Muscle layer of colon (tissue), 2 donors: ENCODE results near the gene MVK.

Source experiments
- H3K27ac ChIP-seq: one replicate; pipeline ENCODE4 v1.7.0; 2013; ENCODE audit warnings: low read depth, mild to moderate bottlenecking, low read length, moderate library complexity
- H3K27me3 ChIP-seq, 2 donors: one replicate each; pipeline ENCODE4 v1.7.0; 2013; ENCODE audit warnings: low read length in 2 of 2, mild to moderate bottlenecking in 2 of 2; ENCODE audit not compliant: insufficient read depth in 2 of 2, control insufficient read depth in 1 of 2
- H3K36me3 ChIP-seq: one replicate; pipeline ENCODE4 v1.7.0; 2013; ENCODE audit warnings: mild to moderate bottlenecking, low read length; ENCODE audit not compliant: insufficient read depth
- H3K4me1 ChIP-seq: one replicate; pipeline ENCODE4 v1.7.0; 2013; ENCODE audit warnings: mild to moderate bottlenecking, low read length; ENCODE audit not compliant: insufficient read depth
- H3K4me3 ChIP-seq, 2 donors: one replicate each; pipeline ENCODE4 v1.7.0; 2013; ENCODE audit warnings: low read length in 2 of 2, low read depth in 1 of 2, mild to moderate bottlenecking in 1 of 2, moderate library complexity in 1 of 2
- H3K9ac ChIP-seq: one replicate; pipeline ENCODE4 v1.7.0; 2013; ENCODE audit warnings: low read length
- H3K9me3 ChIP-seq: one replicate; pipeline ENCODE4 v1.7.0; 2013; ENCODE audit warnings: mild to moderate bottlenecking, low read length
- donor health status: abdominal sarcoma.
- donor health status: Adenocarcinoma of cecum.

Gene MVK

GRCh38 chr12:109548258-109548657, 25.3 kb upstream of the MVK start:
- Histone ChIP-seq H3K27ac (no peak overlapping the region), H3K9me3 (no peaks in the 10 kb centered on the region), H3K27me3 (peaks cover 23 to 46% of the 10 kb centered on the region in 2 donors)

GRCh38 chr12:109549613-109550270, 23.9 kb upstream of the MVK start:
- no peak overlapping the region for H3K9ac ChIP-seq
- H3K4me1 ChIP-seq = no peaks in the 10 kb centered on the region
- peaks cover 23 to 51% of the 10 kb centered on the region in 2 donors for H3K27me3 ChIP-seq
- no peaks in the 10 kb centered on the region for H3K9me3 ChIP-seq
- H3K27ac ChIP-seq = no peak overlapping the region
- no peaks in the 10 kb centered on the region for H3K36me3 ChIP-seq
- H3K4me3 ChIP-seq = no peak overlapping the region

More at GRCh38 chr12:109548258-109548657, 25.3 kb upstream of the MVK start:
- Histone ChIP-seq H3K4me1 (no peaks in the 10 kb centered on the region), H3K9ac (no peak overlapping the region), H3K36me3 (no peaks in the 10 kb centered on the region), H3K4me3 (no peak overlapping the region)

- H3K4me1 ChIP-seq = no peaks in the 10 kb centered on the region
These were observed 23.3 kb upstream of the MVK start for GRCh38 chr12:109550281-109550680.

GRCh38 chr12:109551108-109551507, 22.5 kb upstream of the MVK start:
- no peak overlapping the region for H3K9ac ChIP-seq
- peaks cover 23 to 51% of the 10 kb centered on the region in 2 donors for H3K27me3 ChIP-seq
- no peak overlapping the region for H3K4me3 ChIP-seq
- H3K36me3 ChIP-seq = no peaks in the 10 kb centered on the region
- H3K4me1 ChIP-seq = no peaks in the 10 kb centered on the region
- H3K9me3 ChIP-seq = no peaks in the 10 kb centered on the region
- H3K27ac ChIP-seq = no peak overlapping the region

More at GRCh38 chr12:109550281-109550680, 23.3 kb upstream of the MVK start:
- Histone ChIP-seq H3K27ac (no peak overlapping the region), H3K27me3 (peaks cover 23 to 51% of the 10 kb centered on the region in 2 donors), H3K36me3 (no peaks in the 10 kb centered on the region), H3K9ac (no peak overlapping the region), H3K4me3 (no peak overlapping the region), H3K9me3 (no peaks in the 10 kb centered on the region)

- H3K27me3 ChIP-seq = peaks cover 23 to 48% of the 10 kb centered on the region in 2 donors
- H3K9me3 ChIP-seq = no peaks in the 10 kb centered on the region
- H3K4me3 ChIP-seq = no peak overlapping the region
- H3K27ac ChIP-seq = no peak overlapping the region
- H3K9ac ChIP-seq = no peak overlapping the region
- no peaks in the 10 kb centered on the region for H3K4me1 ChIP-seq
- H3K36me3 ChIP-seq = no peaks in the 10 kb centered on the region
These were observed 20.6 kb upstream of the MVK start for GRCh38 chr12:109552971-109553370.

GRCh38 chr12:109553483-109553882, 20.1 kb upstream of the MVK start:
- H3K27me3 ChIP-seq = peaks cover 21 to 43% of the 10 kb centered on the region in 2 donors
- H3K9me3 ChIP-seq = no peaks in the 10 kb centered on the region
- H3K4me3 ChIP-seq = no peak overlapping the region
- no peaks in the 10 kb centered on the region for H3K4me1 ChIP-seq
- H3K9ac ChIP-seq = no peak overlapping the region
- no peak overlapping the region for H3K27ac ChIP-seq
- H3K36me3 ChIP-seq = no peaks in the 10 kb centered on the region

GRCh38 chr12:109553906-109554500, 19.6 kb upstream of the MVK start:
- Histone ChIP-seq H3K27ac (no peak overlapping the region), H3K9ac (no peak overlapping the region), H3K4me3 (no peak overlapping the region), H3K27me3 (peaks cover 16 to 38% of the 10 kb centered on the region in 2 donors), H3K9me3 (no peaks in the 10 kb centered on the region), H3K36me3 (no peaks in the 10 kb centered on the region), H3K4me1 (no peaks in the 10 kb centered on the region)

GRCh38 chr12:109554761-109555160, 18.8 kb upstream of the MVK start:
- no peak overlapping the region for H3K27ac ChIP-seq
- H3K4me1 ChIP-seq = no peaks in the 10 kb centered on the region
- H3K9me3 ChIP-seq = no peaks in the 10 kb centered on the region
- no peak overlapping the region for H3K9ac ChIP-seq
- H3K36me3 ChIP-seq = no peaks in the 10 kb centered on the region
- no peak overlapping the region for H3K4me3 ChIP-seq
- H3K27me3 ChIP-seq = peaks cover 8 to 34% of the 10 kb centered on the region in 2 donors

GRCh38 chr12:109555431-109556315, 17.9 kb upstream of the MVK start:
- no peak overlapping the region for H3K4me3 ChIP-seq
- no peaks in the 10 kb centered on the region for H3K36me3 ChIP-seq
- H3K27ac ChIP-seq = no peak overlapping the region
- H3K4me1 ChIP-seq = no peaks in the 10 kb centered on the region
- H3K27me3 ChIP-seq = peaks cover 0 to 25% of the 10 kb centered on the region in 2 donors
- no peaks in the 10 kb centered on the region for H3K9me3 ChIP-seq
- no peak overlapping the region for H3K9ac ChIP-seq

GRCh38 chr12:109557200-109557599, 16.4 kb upstream of the MVK start:
- no peak overlapping the region for H3K4me3 ChIP-seq
- H3K9ac ChIP-seq = no peak overlapping the region
- H3K36me3 ChIP-seq = no peaks in the 10 kb centered on the region
- peaks cover 0 to 16% of the 10 kb centered on the region in 2 donors for H3K27me3 ChIP-seq
- no peak overlapping the region for H3K27ac ChIP-seq
- no peaks in the 10 kb centered on the region for H3K9me3 ChIP-seq
- H3K4me1 ChIP-seq = no peaks in the 10 kb centered on the region

- Histone ChIP-seq H3K9me3 (no peaks in the 10 kb centered on the region), H3K9ac (no peak overlapping the region), H3K27me3 (peaks cover 0 to 10% of the 10 kb centered on the region in 2 donors), H3K4me3 (no peak overlapping the region), H3K36me3 (no peaks in the 10 kb centered on the region), H3K27ac (no peak overlapping the region), H3K4me1 (no peaks in the 10 kb centered on the region)
These were observed 15.8 kb upstream of the MVK start for GRCh38 chr12:109557805-109558204.
